Neural progenitor cell (in vitro differentiated cells): ENCODE data around the gene DDX5. TPM values are rescaled to one million over a fixed set of nuclear protein-coding genes. Genes with fewer than 3 reads are reported as not detected.
A peak's percentile ranks its signal among the peaks of the same experiment; 100 is the strongest.

Experiments
- DNase-seq: peaks from one replicate; pipeline ENCODE4 v3.0.0-alpha.2; 2016; ENCODE audit warnings: low spot score
- H2AFZ ChIP-seq: fragments of 200-600 bp; sonication (generic); replicated peaks from 2 replicates; pipeline ENCODE4 v1.6.1; 2016; ENCODE audit warnings: antibody characterized with exemption
- H3F3A ChIP-seq: fragments of 200-600 bp; sonication (generic); 2 replicates; pipeline ENCODE4 v1.6.1; 2016; ENCODE audit warnings: antibody characterized with exemption, low read depth
- H3K27ac ChIP-seq: fragments of 200-600 bp; sonication (generic); 2 replicates; pipeline ENCODE4 v1.5.1; 2016; ENCODE audit warnings: mild to moderate bottlenecking
- H3K27me3 ChIP-seq: fragments of 200-600 bp; sonication (generic); 2 replicates; pipeline ENCODE4 v1.6.1; 2016; ENCODE audit warnings: mild to moderate bottlenecking, moderate library complexity
- H3K36me3 ChIP-seq: fragments of 200-600 bp; sonication (generic); 2 replicates; pipeline ENCODE4 v1.5.1; 2016
- H3K4me1 ChIP-seq: fragments of 200-600 bp; sonication (generic); 2 replicates; pipeline ENCODE4 v1.6.1; 2016; ENCODE audit warnings: mixed run types
- H3K4me2 ChIP-seq: fragments of 200-600 bp; sonication (generic); 2 replicates; pipeline ENCODE4 v1.6.1; 2016
- H3K4me3 ChIP-seq: fragments of 200-600 bp; sonication (generic); 2 replicates; pipeline ENCODE4 v1.5.1; 2016
- H3K79me2 ChIP-seq: fragments of 200-600 bp; sonication (generic); 2 replicates; pipeline ENCODE4 v1.6.1; 2016; ENCODE audit warnings: low read depth
- H3K9ac ChIP-seq: fragments of 200-600 bp; sonication (generic); 2 replicates; pipeline ENCODE4 v1.6.1; 2016
- H3K9me3 ChIP-seq: fragments of 200-600 bp; sonication (generic); 2 replicates; pipeline ENCODE4 v1.5.1; 2016; ENCODE audit warnings: low read depth
- H4K20me1 ChIP-seq: fragments of 200-600 bp; sonication (generic); 2 replicates; pipeline ENCODE4 v1.6.1; 2016; ENCODE audit warnings: low read depth
- H3K27ac Mint-ChIP-seq: 3 replicates; pipeline ENCODE4 v1.8.0; 2021; ENCODE audit warnings: mixed read lengths
- H3K27me3 Mint-ChIP-seq: 2 replicates; pipeline ENCODE4 v1.8.0; 2022; ENCODE audit warnings: low read depth, mild to moderate bottlenecking, inconsistent platforms, moderate library complexity, mixed read lengths; ENCODE audit not compliant: insufficient read depth
- H3K36me3 Mint-ChIP-seq: 3 replicates; pipeline ENCODE4 v1.8.0; 2021; ENCODE audit warnings: mixed read lengths
- H3K4me1 Mint-ChIP-seq: 3 replicates; pipeline ENCODE4 v1.8.0; 2021; ENCODE audit warnings: mixed read lengths
- H3K4me3 Mint-ChIP-seq: 3 replicates; pipeline ENCODE4 v1.8.0; 2021; ENCODE audit warnings: mild to moderate bottlenecking, moderate library complexity, mixed read lengths
- H3K9me3 Mint-ChIP-seq: 3 replicates; pipeline ENCODE4 v1.8.0; 2020; ENCODE audit warnings: mixed read lengths
- CTCF ChIP-seq: fragments of 200-600 bp; sonication (generic); IDR thresholded peaks from 2 replicates; pipeline ENCODE4 v1.5.1; 2017; ENCODE audit warnings: antibody characterized with exemption, mild to moderate bottlenecking
- EZH2 ChIP-seq: fragments of 200-600 bp; sonication (generic); IDR thresholded peaks from 2 replicates; pipeline ENCODE4 v1.6.1; 2017; ENCODE audit warnings: antibody characterized with exemption, mild to moderate bottlenecking, moderate library complexity
- EZH2phosphoT487 ChIP-seq: fragments of 200-600 bp; sonication (generic); IDR thresholded peaks from 2 replicates; pipeline ENCODE4 v1.6.1; 2017; ENCODE audit warnings: antibody characterized with exemption
- total RNA-seq: library from RNA; depleted of rRNA; stranded (reverse); fragments of >200 nt; gene quantifications from 2 replicates; pipeline ENCODE4 v1.2.3, GENCODE V29; 2015; ENCODE audit warnings: low replicate concordance

Gene DDX5
- total RNA-seq, 1 donor from 2014 or later = 967 TPM

DNA sequence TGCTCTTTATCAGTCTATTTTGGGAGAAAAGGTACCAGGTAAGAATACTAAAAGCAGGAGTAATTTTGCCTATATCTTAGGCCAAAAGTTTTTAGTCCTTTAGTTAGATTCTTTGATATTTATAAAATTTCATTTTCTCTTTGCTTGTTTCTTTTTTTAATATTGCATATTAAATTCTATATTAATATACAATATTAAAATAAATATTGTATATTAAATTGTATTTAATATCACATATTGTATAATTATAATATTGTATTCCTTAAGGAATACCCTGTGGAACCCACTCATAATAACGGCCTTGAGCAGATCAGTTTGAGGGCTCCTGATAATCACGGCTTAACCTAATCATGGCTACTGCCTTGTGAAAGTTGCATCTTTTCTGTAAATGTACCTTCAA, 2.6 kb upstream of the DDX5 start:
- Histone ChIP-seq H3K27me3 (no peaks in the 10 kb centered on the region), H3K36me3 (peaks cover 29% of the 10 kb centered on the region), H3K4me3 (peak overlapping the region; percentile 93), H3K4me2 (peak overlapping the region; percentile 96), H3K9ac (no peak overlapping the region), H3K9me3 (no peaks in the 10 kb centered on the region), H3K79me2 (peaks cover 93% of the 10 kb centered on the region), H3F3A (peaks cover 29% of the 10 kb centered on the region), H3K4me1 (peaks cover 17% of the 10 kb centered on the region), H2AFZ (no peak overlapping the region), H4K20me1 (peaks cover 47% of the 10 kb centered on the region), H3K27ac (no peak overlapping the region)
- Mint-ChIP-seq H3K27me3 (peaks cover 12% of the 10 kb centered on the region), H3K27ac (no peak overlapping the region), H3K4me3 (peak overlapping the region; percentile 100), H3K4me1 (peaks cover 28% of the 10 kb centered on the region), H3K9me3 (no peaks in the 10 kb centered on the region), H3K36me3 (peaks cover 32% of the 10 kb centered on the region)
- no peak for DNase-seq
- TF ChIP-seq CTCF (no peak), EZH2phosphoT487 (no peak), EZH2 (no peak)

DNA sequence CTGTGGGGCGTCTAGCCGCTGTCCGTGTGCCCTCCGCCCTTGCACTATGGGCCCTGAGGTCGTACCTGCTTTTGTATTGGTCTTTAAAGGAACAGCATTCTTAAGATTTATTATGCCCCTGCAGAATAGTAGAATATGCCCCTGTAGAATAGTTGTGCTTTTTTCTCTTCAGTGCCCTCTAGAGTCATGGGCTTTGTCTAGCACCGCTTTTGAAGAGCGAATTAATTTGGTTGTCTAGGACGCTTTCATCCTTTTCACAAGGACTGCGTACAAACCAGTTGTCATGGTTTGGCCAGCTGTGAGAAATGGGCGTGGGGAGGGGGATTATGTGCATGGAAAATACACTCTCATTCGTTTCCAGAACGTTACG, 1.3 kb upstream of the DDX5 start:
- Mint-ChIP-seq H3K27me3 (peaks cover 12% of the 10 kb centered on the region), H3K4me3 (peak overlapping the region; percentile 100), H3K36me3 (peaks cover 41% of the 10 kb centered on the region), H3K9me3 (no peaks in the 10 kb centered on the region), H3K27ac (peak overlapping the region; percentile 99), H3K4me1 (peaks cover 28% of the 10 kb centered on the region)
- H3K4me1 ChIP-seq = peaks cover 20% of the 10 kb centered on the region
- no peaks in the 10 kb centered on the region for H3K27me3 ChIP-seq
- H3K9me3 ChIP-seq = no peaks in the 10 kb centered on the region
- H4K20me1 ChIP-seq = peaks cover 55% of the 10 kb centered on the region
- peaks cover 93% of the 10 kb centered on the region for H3K79me2 ChIP-seq
- DNase-seq = peak; percentile 86
- H3K4me2 ChIP-seq = peak overlapping the region; percentile 96
- H3K9ac ChIP-seq = peak overlapping the region; percentile 100
- H3K27ac ChIP-seq = peak overlapping the region; percentile 96
- H3K4me3 ChIP-seq = peak overlapping the region; percentile 93
- peak overlapping the region; percentile 79 for H2AFZ ChIP-seq
- peaks cover 42% of the 10 kb centered on the region for H3F3A ChIP-seq
- TF ChIP-seq EZH2 (no peak), CTCF (peak; percentile 54), EZH2phosphoT487 (no peak)
- peaks cover 30% of the 10 kb centered on the region for H3K36me3 ChIP-seq

GRCh38 chr17:64506576-64507412, 705 bp upstream of the DDX5 start, which contains the start of gene CEP95:
CEP95 (plus strand) TSS chr17:64506977; CDS start chr17:64507098, 121 bp downstream.
- peak; percentile 96 for DNase-seq
- peak within 1 kb of the TSS; percentile 96 for H3K4me2 ChIP-seq
- Mint-ChIP-seq H3K4me3 (peak within 1 kb of the TSS; percentile 100), H3K27ac (peak within 1 kb of the TSS; percentile 100), H3K36me3 (peaks cover 44% of the 10 kb centered on the region), H3K27me3 (peaks cover 12% of the 10 kb centered on the region), H3K4me1 (peaks cover 30% of the 10 kb centered on the region), H3K9me3 (no peaks in the 10 kb centered on the region)
- peaks cover 20% of the 10 kb centered on the region for H3K4me1 ChIP-seq
- H3K4me3 ChIP-seq = peak within 1 kb of the TSS; percentile 93
- H4K20me1 ChIP-seq = peaks cover 61% of the 10 kb centered on the region
- peak; percentile 19 for TF ChIP-seq EZH2
- TF ChIP-seq CTCF = no peak
- peaks cover 33% of the 10 kb centered on the region for H3K36me3 ChIP-seq
- H3K27me3 ChIP-seq = no peaks in the 10 kb centered on the region
- H3K9ac ChIP-seq = peak within 1 kb of the TSS; percentile 100
- H3F3A ChIP-seq = peaks cover 48% of the 10 kb centered on the region
- H3K79me2 ChIP-seq = peaks cover 93% of the 10 kb centered on the region
- no peaks in the 10 kb centered on the region for H3K9me3 ChIP-seq
- H2AFZ ChIP-seq = peak within 1 kb of the TSS; percentile 79
- H3K27ac ChIP-seq = peak within 1 kb of the TSS; percentile 96
